ENCODE results near the gene HAGHL.

Gene HAGHL

DNA sequence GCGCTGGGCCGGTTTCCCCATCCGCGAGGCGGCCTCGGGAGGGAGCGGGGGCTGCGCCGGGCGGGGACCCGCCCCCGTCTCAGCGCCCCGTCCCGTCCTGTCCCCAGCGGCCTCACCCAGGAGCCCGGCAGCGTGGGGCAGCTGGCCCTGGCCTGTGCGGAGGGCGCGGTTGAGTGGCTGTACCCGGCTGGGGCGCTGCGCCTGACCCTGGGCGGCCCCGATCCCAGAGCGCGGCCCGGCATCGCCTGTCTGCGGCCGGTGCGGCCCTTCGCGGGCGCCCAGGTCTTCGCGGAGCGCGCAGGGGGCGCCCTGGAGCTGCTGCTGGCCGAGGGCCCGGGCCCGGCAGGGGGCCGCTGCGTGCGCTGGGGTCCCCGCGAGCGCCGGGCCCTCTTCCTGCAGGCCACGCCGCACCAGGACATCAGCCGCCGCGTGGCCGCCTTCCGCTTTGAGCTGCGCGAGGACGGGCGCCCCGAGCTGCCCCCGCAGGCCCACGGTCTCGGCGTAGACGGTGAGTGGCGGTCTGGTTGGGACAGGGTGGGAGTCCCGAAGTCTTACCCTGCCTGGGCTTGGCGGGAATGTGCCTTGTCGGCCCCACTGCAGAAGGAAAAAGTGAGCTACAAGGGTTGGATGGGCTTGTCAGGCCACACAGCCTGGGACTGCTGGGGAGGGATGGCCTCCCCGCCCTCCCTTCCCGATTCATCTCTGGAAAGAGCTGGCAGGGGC lies 11.3 kb upstream of the HAGHL start (continued):
- TF ChIP-seq, protein P1, sequence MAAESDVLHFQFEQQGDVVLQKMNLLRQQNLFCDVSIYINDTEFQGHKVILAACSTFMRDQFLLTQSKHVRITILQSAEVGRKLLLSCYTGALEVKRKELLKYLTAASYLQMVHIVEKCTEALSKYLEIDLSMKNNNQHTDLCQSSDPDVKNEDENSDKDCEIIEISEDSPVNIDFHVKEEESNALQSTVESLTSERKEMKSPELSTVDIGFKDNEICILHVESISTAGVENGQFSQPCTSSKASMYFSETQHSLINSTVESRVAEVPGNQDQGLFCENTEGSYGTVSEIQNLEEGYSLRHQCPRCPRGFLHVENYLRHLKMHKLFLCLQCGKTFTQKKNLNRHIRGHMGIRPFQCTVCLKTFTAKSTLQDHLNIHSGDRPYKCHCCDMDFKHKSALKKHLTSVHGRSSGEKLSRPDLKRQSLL (tag by site-specific recombination; IDR thresholded peaks at IDR 0.05), result no peak; the same call in 1 of the 2 replicates
- peak; percentile 28; the same call in 1 of the 2 replicates for TF ChIP-seq ZFHX2 (tag by site-specific recombination; conservative IDR thresholded peaks at IDR 0.05)
- TF ChIP-seq KLF10 (tag by site-specific recombination; IDR thresholded peaks at IDR 0.05), result 0 out of 2 replicates have a peak, but pooled peaks have one; percentile 27
- no peak for TF ChIP-seq ZNF488 (tag by site-specific recombination; IDR thresholded peaks at IDR 0.05)
- no peak for TF ChIP-seq ZNF48 (tag by site-specific recombination; IDR thresholded peaks at IDR 0.05)
- no peak for TF ChIP-seq ZNF501 (tag by site-specific recombination; IDR thresholded peaks at IDR 0.05)
- TF ChIP-seq ZBTB20 (tag by site-specific recombination; IDR thresholded peaks at IDR 0.05), result peak; percentile 55; the same call in 1 of the 2 replicates
- peak; percentile 58 for TF ChIP-seq KLF17 (tag by site-specific recombination; IDR thresholded peaks at IDR 0.05)
- peak; percentile 65 for TF ChIP-seq PATZ1 (tag by site-specific recombination; IDR thresholded peaks at IDR 0.05)
- TF ChIP-seq ZNF24 (tag by site-specific recombination; IDR thresholded peaks at IDR 0.05), result no peak
- no peak for TF ChIP-seq ZNF16 (tag by site-specific recombination; IDR thresholded peaks at IDR 0.05; ENCODE audit: low read depth)
- no peak for TF ChIP-seq ZNF518A (tag by site-specific recombination; conservative IDR thresholded peaks at IDR 0.05; ENCODE audit: low read depth)
- no peak for TF ChIP-seq ZNF548 (tag by site-specific recombination; IDR thresholded peaks at IDR 0.05)
- TF ChIP-seq HIC1 (tag by site-specific recombination; IDR thresholded peaks at IDR 0.05), result peak; percentile 17; the same call in 1 of the 2 replicates
- TF ChIP-seq ZNF560 (tag by site-specific recombination; IDR thresholded peaks at IDR 0.05; ENCODE audit: borderline replicate concordance), result no peak
- TF ChIP-seq ZBTB48 (tag by site-specific recombination; IDR thresholded peaks at IDR 0.05), result no peak
- TF ChIP-seq, protein P2, sequence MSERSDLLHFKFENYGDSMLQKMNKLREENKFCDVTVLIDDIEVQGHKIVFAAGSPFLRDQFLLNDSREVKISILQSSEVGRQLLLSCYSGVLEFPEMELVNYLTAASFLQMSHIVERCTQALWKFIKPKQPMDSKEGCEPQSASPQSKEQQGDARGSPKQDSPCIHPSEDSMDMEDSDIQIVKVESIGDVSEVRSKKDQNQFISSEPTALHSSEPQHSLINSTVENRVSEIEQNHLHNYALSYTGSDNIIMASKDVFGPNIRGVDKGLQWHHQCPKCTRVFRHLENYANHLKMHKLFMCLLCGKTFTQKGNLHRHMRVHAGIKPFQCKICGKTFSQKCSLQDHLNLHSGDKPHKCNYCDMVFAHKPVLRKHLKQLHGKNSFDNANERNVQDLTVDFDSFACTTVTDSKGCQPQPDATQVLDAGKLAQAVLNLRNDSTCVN (tag by site-specific recombination; optimal IDR thresholded peaks at IDR 0.05), result peak; percentile 61
- TF ChIP-seq ZBTB8A (tag by site-specific recombination; IDR thresholded peaks at IDR 0.05), result peak; percentile 64; the same call in 1 of the 2 replicates
- no peak for TF ChIP-seq BCL6B (tag by site-specific recombination; IDR thresholded peaks at IDR 0.05)
- TF ChIP-seq ZNF792 (tag by site-specific recombination; IDR thresholded peaks at IDR 0.05), result peak; percentile 44; the same call in 1 of the 2 replicates
- TF ChIP-seq RBAK (tag by site-specific recombination; IDR thresholded peaks at IDR 0.05), result no peak
- no peak for TF ChIP-seq EGR2 (tag by site-specific recombination; IDR thresholded peaks at IDR 0.05; ENCODE audit: low read depth)
- peak; percentile 38; the same call in 1 of the 2 replicates for TF ChIP-seq KLF8 (tag by site-specific recombination; IDR thresholded peaks at IDR 0.05)
- no peak for TF ChIP-seq ZBTB21 (tag by site-specific recombination; IDR thresholded peaks at IDR 0.05)

All from HEK293 (cell line).